Stimulated activated CD4-positive, alpha-beta T cell treated with anti-CD3 and anti-CD28 coated beads, TNF-alpha, amount 100 ng/mL, for 1 hour (primary cell): ENCODE measurements around the gene TTC31.
"Not testable (repeated sequence)": the region's sequence is repeated elsewhere in the genome, so short reads cannot be mapped to it uniquely, and the experiment has no call there.

ENCODE experiments used
- DNase-seq, 3 donors: peaks; one replicate each; pipeline ENCODE4 v3.0.0-alpha.2; 2020; ENCODE audit warnings: low read depth in 3 of 3, low spot score in 1 of 3

TTC31 gene

DNA sequence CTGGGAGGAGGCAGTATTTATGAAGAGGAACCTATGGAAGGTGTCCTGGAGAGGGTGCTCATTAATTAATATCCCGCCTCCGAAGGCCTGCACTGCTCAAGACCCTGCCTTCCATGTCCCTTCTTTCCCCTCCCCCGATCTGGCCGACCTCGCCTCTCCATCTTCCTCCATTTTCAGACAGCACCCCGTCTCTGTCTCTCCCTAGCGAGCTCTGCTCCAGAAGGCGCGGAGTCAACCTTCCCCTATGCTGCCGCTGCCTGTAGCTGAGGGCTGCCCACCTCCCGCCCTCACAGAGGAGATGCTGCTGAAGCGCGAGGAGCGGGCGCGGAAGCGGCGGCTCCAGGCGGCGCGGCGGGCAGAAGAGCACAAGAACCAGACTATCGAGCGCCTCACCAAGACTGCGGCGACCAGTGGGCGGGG, 25.7 kb upstream of the TTC31 start:
- DNase-seq = no peak

DNA sequence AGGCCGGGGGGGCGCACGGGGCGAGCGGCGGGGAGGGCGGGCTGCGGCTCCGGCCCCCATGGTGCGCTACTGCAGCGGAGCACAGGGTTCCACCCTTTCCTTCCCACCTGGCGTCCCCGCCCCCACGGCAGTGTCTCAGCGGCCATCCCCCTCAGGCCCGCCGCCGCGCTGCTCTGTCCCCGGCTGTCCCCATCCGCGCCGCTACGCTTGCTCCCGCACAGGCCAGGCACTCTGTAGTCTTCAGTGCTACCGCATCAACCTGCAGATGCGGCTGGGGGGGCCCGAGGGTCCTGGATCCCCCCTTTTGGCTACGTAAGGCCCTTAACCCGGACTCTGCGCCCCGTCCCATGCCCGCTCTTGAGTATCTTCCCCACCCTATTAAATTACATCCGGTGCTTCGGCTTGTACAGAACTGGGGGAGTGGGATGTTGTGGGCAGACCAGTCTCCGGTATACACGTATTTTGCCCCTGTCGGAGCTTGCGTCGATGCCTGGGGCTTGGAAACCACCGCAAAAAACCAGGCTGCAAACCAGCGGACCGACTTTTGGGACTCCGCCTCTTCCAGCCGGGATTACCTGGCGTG, 25.2 kb upstream of the TTC31 start:
- DNase-seq = peak; percentile 49 to 72 (median 56)

DNA sequence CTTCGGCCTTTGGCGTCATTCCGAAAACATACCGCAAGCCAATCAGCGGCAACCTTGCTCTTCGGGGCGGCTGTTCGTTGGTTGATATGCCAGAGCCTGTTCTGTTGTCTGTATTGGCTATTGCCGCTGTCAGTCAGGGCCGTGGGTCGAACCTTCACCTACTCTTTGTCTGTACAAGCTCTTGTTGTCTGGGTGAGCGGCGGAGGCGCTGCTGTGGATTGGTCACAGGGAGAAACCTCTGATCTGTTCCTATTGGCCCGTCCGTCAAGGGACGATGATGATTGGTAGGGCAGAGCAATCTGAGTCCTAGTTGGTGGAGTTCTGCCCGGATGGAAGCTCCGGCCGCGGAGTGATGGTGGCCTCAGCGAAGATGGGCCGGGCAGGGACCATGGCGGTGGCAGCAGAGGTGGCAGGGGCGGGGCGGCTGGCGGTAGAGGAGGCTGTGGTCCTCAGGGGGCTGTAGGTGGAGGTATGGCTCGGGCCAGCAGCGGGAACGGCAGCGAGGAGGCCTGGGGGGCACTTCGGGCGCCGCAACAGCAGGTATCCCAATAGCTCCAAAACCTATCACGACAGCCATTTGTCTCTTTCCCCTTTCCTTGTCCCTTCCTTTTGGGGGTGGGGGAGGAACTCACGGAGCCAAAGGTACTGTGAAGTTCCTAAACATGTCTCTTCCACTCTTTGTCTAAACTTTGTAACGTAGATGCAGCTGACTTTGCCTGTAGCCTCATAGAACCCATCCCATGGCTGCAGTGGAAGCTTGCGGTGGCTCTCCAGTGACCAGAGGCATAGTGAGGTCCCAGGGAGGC, 24.5 kb upstream of the TTC31 start, which contains the start of gene WBP1:
Gene WBP1 (plus strand): TSS at position 307 of the 806 bp plus-strand sequence. CDS start 165 bp downstream, at position 472.
- DNase-seq = peak; percentile 91 to 99 (median 96)

DNA sequence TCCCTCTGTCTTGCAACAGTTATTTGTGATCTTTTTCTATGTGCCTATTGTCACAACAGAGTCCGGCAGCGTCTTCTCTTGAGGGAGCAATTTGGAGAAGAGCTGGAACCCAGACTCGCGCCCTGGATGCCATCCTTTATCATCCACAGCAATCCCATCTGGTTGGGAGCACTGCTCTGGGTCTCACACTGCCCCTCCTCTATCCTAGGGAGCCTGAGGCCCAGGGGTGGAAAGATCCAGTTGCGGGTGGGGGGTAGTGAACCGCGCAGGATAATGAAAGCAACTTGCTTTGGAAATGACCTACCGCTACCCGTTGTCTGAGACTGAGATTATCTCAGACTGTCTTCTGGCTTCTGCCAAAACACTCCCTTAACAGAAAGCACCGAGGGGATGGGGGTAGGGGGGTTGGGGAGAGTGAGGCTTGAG, 23.9 kb upstream of the TTC31 start:
- DNase-seq = no peak

DNA sequence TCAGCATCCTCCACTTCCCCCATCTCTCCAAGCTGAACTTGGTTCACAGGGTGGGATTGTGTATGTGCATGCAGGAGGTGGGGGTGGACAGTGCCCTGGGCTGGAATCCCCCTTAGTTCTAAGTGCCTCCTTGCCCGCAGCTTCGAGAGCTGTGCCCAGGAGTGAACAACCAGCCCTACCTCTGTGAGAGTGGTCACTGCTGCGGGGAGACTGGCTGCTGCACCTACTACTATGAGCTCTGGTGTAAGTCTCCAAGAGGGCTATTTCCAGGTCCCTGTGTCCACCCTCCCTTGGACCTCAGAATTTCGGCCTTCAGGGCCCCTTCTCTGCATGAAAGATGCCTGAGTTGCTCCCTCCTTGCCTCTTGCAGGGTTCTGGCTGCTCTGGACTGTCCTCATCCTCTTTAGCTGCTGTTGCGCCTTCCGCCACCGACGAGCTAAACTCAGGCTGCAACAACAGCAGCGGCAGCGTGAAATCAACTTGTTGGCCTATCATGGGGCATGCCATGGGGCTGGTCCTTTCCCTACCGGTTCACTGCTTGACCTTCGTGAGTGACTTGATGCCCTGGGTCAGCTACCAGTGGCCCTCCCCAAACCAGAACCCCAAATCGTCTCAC, 23.3 kb upstream of the TTC31 start:
- DNase-seq = not testable (repeated sequence)

DNA sequence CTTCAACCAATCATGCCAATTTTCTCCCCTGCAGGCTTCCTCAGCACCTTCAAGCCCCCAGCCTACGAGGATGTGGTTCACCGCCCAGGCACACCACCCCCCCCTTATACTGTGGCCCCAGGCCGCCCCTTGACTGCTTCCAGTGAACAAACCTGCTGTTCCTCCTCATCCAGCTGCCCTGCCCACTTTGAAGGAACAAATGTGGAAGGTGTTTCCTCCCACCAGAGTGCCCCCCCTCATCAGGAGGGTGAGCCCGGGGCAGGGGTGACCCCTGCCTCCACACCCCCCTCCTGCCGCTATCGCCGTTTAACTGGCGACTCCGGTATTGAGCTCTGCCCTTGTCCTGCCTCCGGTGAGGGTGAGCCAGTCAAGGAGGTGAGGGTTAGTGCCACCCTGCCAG, 22.7 kb upstream of the TTC31 start:
- not testable (repeated sequence) for DNase-seq

DNA sequence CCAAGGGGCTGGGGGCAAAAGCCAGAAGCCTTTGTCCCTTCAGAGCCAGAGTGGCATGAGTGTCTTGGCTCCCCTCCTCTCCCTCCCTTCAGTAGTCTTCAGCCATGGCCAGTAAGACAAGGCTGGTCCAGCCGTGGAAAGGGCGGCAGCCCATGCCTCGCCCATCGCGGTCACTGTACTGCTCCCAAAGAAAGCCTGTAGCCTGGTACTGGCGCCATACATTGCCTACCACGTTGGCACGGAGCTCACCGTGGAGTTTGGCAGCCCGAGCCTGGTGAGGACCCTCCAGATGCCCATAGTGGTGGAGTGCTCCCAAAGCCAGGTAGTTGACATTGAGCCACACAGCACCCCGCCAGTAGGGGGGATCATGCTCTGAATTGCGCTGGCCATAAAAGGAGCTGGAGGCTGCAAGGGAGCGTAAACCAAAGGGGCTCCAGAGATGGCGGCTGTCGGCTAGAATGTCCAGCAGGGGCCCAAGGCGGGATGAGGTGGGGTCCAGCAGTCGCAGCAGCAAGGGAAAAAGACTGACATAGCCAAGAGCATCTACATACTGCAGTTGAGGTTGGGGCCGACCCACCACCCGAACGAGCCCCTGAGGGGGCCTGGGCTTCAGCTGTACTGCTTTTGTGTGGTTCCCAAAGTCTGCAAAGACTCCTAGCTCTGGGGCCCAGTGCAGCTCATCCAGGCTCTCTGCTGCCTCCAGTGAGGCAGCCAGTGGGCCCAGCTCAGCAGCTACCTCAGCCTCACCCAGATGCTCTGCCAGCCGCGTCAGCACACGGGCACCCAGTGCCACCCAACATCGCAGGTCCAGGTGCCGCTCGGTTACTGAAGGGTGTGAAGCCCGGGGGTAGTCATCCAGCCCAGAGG, 21.5 kb upstream of the TTC31 start:
- DNase-seq = no peak

DNA sequence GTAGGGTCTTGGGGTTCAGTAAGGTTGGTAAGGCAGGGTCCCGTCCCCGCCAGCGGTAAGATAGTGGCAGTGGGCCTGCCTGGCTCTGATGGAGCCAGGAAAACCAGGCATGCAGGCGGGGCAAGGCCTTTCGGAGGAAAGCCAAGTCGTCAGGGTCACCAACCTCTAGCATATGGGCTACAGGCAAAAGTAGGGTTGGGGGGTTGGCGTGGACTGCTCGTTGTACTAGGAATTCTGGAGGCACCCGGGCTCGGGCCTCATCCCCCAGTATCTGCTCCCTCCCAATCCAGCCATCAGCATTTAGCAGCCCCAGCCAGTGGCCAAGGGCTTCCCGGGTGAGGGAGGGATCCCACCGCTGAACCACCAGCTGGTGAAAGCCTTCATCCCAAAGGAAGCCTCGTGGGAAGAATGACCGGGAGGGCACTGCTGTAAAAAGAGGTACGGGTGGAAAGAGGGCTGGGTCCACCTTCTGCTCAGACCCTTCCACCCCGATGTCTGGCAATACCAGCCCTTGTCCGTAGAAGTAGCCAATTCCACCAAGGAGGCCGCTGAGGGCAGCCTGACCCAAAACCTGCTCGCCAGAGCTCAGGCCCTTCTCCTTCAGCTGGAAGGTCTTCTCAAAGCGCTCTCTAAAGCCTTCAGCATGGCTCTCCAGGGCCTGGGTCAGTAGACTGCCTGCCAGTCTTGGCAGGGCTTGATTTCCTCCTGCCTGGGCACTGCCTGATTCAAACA, 20.7 kb upstream of the TTC31 start:
- DNase-seq = no peak

DNA sequence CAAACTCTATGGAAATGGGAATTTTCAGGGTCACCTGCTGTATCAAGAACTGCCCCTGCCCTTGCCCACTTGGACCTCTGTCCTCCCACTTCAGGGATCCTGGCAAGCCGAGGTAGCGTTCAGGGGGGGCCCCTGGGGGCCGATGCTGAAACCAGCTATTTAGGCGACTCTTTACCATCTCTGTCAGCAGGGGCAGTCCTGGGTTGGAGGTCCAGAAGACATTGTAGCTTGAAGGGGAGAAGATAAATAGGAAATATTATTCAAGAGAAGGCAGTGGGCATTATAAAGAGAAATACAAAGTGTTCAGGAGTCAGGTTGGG, 20.1 kb upstream of the TTC31 start:
- no peak for DNase-seq

DNA sequence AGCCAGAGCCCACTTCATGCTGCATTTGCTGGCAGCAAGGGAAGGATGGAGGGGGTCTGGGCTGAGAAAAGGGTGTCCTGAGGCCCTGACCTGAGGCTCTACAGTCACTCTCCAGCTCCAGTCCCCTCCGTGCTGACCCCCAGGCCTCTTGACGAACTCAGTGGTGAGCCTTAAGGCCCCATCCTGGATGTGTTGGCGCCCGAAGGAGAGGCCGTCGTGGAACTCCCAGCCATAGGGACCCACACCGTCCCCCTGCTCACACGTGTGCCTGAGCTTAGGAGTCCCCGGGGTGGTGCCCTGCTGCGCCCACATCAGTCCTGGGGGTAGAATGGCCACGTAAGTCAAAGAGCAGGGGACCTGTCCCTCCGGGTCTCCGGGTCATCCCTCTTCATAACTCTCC, 18.5 kb upstream of the TTC31 start:
- DNase-seq = no peak

DNA sequence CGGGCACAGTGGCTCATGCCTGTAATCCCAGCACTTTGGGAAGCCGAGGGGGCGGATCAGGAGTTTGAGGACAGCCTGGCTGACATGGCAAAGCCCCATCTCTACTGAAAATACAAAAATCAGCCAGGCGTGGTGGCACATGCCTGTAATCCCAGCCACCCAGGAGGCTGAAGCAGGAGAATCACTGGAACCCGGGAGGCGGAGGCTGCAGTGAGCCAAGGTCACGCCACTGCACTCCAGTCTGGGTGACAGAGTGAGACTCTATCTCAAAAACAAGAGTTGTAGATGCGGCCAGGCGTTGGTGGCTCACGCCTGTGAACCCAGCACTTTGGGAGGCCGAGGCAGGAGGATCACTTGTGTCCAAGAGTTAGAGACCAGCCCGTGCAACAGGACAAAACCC, 12.1 kb upstream of the TTC31 start:
- DNase-seq = not testable (repeated sequence)

DNA sequence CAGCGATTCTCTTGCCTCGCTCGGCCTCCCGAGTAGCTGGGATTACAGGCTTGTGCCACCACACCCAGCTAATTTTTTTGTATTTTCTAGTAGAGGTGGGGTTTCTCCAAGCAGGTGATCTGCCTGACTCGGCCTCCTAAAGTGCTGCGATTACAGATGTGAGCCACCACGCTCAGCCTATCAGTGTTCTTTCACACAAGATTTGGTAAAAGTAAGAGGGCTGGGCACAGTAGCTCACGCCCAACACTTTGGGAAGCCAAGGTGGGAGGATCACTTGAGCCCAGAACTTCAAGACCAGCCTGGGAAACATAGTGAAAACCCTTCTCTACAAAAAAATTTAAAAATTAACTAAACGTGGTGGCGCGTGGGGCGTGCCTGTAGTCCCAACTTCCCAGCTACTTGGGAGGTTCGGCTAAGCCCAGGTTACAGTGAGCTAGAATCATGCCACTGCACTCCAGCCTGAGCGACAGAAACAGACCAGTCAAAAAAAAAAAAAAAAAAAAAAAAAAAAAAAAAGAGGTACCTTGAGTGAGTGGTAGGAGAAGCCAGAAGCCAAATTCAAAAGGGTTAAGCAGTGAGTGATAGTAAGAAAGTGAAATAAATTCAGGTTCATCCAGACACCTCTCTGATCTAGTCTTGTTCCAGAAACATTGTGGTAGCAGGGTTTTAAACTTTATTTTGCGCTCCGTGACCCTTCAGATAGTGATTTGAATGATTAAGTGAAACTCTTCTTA, 11.4 kb upstream of the TTC31 start:
- DNase-seq = no peak

DNA sequence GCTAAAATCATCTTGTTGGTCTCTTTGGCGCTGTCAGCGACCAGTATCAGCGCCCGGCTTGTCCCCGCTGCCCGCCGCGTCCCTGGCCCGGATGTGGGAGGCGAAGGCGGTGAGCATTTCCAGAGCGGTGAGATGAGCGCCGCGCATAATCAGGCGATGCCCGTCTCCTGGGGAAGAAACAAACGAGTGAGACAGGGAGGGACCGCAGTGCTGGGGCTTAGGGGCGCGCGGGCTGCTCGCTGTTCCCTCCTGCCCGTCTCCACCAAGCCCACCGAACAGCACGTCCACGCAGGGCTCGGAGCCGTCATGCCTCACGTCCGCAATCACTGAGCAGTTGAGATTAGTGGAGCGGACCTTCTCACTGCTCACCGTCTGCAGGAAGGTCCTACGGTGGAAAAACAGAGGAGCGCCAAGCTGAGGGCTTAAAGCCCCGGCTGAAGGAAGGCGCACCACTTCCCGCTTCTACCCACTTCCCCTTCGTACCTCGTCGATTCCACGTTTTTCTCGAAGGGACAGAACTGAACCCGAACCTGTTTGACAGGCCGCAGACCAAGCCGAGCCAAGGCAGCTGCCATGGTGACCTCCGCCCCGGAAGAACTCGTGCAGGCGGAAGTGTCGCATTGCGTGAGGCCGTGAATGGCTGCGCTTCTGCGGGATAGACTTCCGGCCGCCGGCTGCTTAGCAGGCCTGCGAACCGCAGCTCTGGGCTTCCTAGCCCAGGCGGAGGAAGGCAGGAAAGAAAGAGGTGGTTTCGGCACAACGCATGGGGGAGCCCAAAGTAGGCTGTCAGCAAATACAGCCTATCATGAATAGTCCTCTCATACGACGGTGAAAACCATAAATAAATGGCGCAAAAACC, 10.6 kb upstream of the TTC31 start, which contains the start of gene MRPL53:
Gene MRPL53 (minus strand): TSS at position 595 of the 859 bp plus-strand sequence. CDS start 20 bp downstream, at position 575.
- DNase-seq = peak; percentile 88 to 97 (median 93)

DNA sequence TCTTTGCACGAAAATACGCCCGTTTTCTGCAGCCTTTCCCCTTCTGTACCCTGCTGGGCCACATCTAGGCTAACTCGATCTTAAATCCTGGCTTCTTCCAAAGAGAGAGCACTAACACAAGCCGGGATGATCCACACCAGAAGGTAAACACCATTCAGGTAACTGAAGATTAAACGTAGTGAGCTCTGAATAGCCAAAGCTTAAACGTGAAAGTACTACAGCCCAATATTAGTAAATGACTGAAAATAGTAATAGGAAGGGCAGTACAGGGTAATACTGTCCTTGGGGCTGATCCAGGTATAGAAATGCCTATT, 10.0 kb upstream of the TTC31 start:
- no peak for DNase-seq

DNA sequence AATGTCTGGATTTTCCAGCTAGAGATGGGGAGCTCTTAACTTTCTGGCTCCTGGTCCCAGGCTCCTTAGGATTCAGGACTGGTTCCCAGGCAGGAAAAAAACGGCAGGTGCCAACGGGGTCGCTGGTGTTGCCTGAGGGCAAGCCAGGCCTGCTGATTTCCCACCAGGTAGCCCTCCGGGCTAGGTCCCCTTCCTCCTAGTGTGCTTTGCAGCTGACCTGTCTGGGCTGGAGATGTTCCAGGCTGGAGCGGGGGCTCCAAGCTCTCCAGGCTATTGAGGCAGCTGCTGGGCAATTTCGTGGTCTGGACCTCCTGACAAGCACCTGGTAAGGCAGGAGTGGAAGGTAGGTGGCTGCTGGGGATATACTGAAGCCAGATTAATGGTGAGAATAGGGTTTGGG, 8.4 kb upstream of the TTC31 start:
- no peak for DNase-seq

DNA sequence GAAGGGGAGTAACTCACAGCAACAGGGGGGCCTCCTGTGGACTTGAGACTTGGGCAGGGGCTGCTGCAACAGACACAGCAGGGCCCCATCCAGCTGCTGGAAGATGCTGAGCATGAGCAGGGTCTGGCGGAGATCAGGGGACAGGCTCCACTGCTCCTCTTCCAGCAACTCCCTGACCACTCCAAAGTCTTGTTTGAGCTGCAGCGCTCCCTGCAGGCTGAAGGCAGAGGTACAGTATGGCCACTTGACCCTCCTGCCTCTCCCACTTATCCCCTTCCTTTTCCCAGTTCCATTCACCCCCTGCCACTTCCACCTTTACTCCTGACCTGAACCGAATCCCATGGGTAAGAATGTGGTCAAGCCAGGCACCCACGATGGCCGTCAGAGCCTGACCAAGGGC, 8.0 kb upstream of the TTC31 start:
- no peak for DNase-seq

DNA sequence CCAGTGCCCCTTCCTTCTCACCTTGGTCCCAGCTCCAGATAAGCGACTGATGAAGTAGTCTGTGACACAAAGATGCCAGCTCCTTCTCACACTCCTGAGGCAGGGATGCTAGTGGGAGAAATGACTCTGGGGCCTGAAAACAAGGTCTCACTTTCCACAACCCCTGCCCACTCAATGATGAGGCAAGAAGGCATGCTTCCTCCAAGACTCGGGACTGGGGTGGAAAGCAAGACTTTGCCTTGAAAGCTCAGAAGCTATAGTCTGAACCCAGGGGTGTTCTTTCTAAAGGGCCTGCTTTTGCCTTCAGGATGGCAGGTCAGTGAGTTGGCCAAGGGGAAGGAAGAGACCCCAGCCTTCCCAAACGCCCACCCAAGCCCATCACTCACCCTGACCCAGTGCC, 1.4 kb upstream of the TTC31 start:
- no peak for DNase-seq

DNA sequence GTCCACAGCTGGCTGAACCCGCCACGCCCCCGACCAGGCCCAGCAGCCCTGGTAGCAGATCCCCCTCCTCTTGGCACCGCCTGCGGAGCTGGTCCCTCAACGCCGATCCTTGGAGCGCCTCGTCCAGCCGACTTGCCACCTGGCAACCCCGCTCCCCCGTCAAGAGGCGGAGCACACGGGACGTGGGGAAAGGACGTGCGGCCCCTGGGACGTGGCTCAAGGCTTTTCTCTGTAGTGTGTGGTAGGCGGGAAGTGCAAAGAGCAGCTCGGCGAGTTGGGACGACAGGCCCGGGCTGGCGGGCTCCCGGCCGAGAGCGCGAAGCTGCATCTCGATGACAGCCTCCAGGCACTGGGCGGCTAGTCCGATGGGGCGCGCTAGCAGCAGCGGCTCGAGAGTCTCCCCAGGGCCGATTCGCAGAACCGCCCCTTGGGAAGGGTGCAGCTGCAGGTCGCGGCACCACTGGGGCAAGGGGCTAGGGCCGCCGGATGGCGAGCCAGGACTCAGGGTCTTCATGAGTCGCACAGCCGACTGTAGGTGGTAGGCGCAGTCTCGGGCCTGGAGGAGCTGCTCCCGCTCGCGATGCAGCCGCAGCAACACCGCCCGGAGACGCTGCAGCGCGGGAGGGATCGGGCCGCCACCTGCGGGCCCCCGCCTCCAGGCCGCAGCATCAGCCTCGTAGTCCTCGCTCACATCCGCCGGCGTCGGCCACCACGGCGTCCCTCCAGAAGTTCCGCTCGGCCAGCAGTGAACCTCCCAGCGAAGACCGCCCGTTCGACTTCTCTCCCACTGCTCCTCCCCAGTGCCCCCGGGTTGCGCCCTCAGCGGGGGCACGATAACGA, 700 bp upstream of the TTC31 start:
- no peak for DNase-seq
